GM23338 (cell line): ENCODE data around the gene EHBP1L1.

Experiments used
- CTCF ChIP-seq, 2 experiments: fragments of 200-600 bp in 1 of 2; sonication (generic) in 1 of 2; conservative IDR thresholded peaks; 2 replicates each; pipeline versions ENCODE4 v1.5.1 to v1.6.1; 2016 to 2017; ENCODE audit warnings: antibody characterized with exemption in 2 of 2, low read depth in 2 of 2, mild to moderate bottlenecking in 2 of 2, moderate library complexity in 1 of 2
- EZH2 ChIP-seq: fragments of 200-600 bp; sonication (generic); IDR thresholded peaks from one replicate; pipeline ENCODE4 v1.8.0; 2017; ENCODE audit warnings: antibody characterized with exemption, mild to moderate bottlenecking, low read depth; ENCODE audit not compliant: unreplicated experiment
- JUNB ChIP-seq: IDR thresholded peaks from one replicate; pipeline ENCODE4 v1.6.1; 2016; ENCODE audit warnings: antibody characterized with exemption; ENCODE audit not compliant: unreplicated experiment
- POLR2AphosphoS5 ChIP-seq: IDR thresholded peaks from 2 replicates; pipeline ENCODE4 v1.6.1; 2016; ENCODE audit warnings: antibody characterized with exemption, low read depth
- REST ChIP-seq: IDR thresholded peaks from one replicate; pipeline ENCODE4 v1.6.1; 2018; ENCODE audit warnings: antibody characterized with exemption; ENCODE audit not compliant: unreplicated experiment

- TF ChIP-seq EZH2 (no peak), CTCF (conservative IDR thresholded peaks at IDR 0.05; ENCODE audit: low read depth in 2 of 2) (no peak), POLR2AphosphoS5 (no peak), REST (no peak), JUNB (no peak)
These were observed 65.6 kb downstream of the EHBP1L1 start for GRCh38 chr11:65641297-65642013.
